Hindlimb muscle (tissue), 1 donor: Measurements from ENCODE around the gene TPST1. TPM values are rescaled to one million over a fixed set of nuclear protein-coding genes. Genes with fewer than 3 reads are reported as not detected.
"Not testable (repeated sequence)": the region's sequence is repeated elsewhere in the genome, so short reads cannot be mapped to it uniquely, and the experiment has no call there.

Source experiments
- DNase-seq: peaks from one replicate; pipeline ENCODE4 v3.0.0-alpha.2; 2013
- polyA plus RNA-seq: library from polyadenylated mRNA; unstranded; fragments of 120-200 nt; gene quantifications from one replicate; pipeline ENCODE4 v1.2.1, GENCODE V29; 2013; ENCODE audit not compliant: insufficient read length

TPST1 gene
- polyA plus RNA-seq, 1 donor = 13.7 TPM

DNA sequence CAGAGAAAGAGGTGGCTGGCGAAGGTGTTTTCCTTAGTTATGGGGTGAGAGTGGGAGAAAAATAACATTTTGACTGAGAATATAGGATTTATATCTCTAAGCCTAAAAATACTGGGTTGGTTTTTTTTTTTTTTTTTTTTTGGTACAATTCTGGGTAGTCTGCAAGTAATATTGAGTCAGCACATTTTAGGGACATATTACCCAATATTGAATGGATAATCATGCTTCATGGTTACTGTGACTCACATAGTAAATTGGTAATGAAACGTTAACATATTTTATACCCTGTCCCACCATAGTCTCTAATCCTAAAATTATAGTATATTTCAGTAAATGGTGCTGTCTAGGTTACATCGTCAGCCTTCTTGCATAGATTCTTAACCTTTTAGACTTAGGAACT is 91.4 kb downstream of the TPST1 start:
- DNase-seq = no peak

GRCh38 chr7:66297579-66297978 is 92.4 kb downstream of the TPST1 start:
- no peak for DNase-seq

GRCh38 chr7:66301249-66301648 is 96.1 kb downstream of the TPST1 start:
- DNase-seq = no peak

GRCh38 chr7:66301737-66302136 is 96.6 kb downstream of the TPST1 start:
- no peak for DNase-seq

GRCh38 chr7:66303454-66304155 is 98.5 kb downstream of the TPST1 start:
- DNase-seq = no peak

- no peak for DNase-seq
These were observed 99.4 kb downstream of the TPST1 start for GRCh38 chr7:66304536-66304935.

DNA sequence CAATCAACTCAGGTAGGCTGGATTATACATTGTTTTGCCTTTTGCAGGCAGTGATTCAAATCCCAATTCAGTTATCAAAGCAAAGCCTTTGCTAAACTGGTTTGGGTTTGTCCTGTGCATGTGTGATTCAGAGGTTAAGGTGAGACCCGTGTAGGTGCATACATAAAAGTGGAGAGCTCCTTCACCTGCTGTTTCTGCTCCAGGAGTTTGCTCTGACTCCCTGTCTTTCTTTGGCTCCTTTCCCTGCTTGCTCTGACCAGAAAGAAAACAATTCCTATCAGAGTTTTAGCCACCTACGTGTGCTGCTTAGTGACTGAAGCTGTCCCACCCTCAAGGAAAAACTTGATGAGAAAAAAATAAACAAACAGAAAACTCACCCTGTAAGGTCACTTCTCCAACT is 101.1 kb downstream of the TPST1 start:
- DNase-seq = no peak

DNA sequence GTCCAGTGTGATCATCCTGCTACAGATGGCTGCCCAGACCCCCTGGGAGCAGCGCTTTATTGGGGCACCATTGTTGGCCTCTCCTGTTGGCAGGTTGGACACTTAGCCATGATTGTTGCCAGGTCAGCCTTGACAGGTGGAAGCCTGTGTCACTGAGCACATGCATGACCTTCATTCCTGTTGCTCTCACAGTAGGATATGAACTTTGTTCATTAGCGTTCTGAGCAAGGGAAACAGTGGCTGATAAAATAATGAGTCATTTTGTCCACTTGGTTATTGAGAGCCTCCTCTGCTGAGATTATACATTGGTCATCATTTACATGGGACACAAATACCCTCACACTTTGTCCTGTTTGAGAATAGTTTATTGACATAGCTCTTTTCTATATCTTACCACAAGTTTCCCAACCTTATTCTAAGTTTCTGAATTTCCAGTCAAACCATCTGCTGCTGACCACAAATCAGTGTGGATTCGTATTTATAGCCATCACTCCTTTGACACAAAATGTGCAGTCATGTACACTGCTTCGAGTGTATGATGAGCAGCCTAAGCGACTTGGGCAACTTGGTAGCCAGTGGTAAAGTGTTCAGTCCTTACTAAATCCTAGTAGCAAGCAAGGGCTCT is 102.6 kb downstream of the TPST1 start:
- DNase-seq = no peak

GRCh38 chr7:66308411-66308810 is 103.3 kb downstream of the TPST1 start:
- no peak for DNase-seq

- DNase-seq = no peak
These were observed 105.5 kb downstream of the TPST1 start for GRCh38 chr7:66310620-66311019.

- no peak for DNase-seq
These were observed 108.9 kb downstream of the TPST1 start for GRCh38 chr7:66313886-66314568.

DNA sequence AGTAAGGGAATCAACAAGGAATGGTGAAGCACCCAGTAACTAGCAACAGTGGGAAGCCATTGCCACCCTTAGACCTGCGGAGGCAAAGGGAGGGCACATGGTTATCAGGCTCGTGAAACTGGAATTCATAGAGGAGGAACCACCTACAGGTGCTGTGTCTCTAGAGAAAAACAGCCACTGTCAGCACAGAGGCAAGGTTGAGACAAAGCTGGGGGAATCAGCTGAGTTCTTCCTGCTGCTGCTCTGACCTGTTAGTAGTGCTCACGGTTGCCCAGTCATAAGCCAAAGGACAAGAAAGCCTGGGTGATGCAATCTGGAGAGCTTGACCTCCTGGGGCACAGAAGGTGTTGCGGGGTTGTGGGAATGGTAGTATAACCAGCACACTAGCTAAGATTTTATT is 110.1 kb downstream of the TPST1 start:
- DNase-seq = no peak

DNA sequence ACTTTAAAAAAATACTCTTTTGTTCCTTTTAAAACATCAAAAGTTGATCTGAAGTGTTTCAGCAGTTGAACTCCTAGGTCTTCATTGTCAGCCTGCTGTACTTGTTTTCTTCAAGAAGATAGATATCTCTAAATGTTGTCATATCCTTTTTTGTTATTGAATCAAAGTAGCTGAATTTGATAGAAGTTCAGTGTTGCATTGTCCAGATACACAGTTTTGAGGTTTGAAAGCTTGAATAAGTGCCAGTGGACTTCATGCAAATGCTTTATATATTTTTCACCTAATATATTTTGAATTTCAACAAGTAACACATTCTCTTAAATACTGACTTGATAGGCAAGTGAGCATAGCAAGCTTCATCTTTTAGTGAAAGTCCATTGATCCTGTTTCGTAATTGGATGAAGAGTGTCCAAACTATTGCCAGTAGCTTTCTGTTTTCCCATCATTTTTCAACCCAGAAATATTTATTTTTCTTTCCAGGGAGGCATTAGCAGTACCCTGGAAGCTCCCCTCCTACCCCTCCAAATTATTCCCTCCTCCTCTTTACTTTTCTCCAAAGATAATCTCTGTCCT is 114.4 kb downstream of the TPST1 start:
- no peak for DNase-seq

DNA sequence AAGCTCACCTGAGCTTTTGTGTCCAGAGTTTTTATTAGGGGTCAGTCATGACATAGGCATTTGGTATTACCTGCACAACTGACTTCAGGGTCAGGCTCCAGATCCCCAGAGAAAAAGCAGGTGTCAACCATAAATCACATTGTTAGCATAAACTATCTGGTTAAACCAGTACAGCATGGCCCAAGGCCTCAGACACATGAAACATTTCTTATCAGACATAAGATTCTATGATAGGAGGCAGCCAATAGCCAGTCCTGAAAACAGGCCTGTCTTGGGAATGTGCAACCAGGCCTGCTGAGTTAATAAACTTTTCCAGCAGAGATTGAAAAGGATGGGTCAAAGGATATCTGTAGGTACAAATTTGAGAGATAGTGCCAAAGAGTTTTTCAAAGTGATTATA is 116.1 kb downstream of the TPST1 start:
- DNase-seq = no peak

GRCh38 chr7:66323114-66323796 is 118.1 kb downstream of the TPST1 start:
- no peak for DNase-seq

GRCh38 chr7:66324985-66325384 is 119.9 kb downstream of the TPST1 start:
- not testable (repeated sequence) for DNase-seq

GRCh38 chr7:66326501-66327215 is 121.5 kb downstream of the TPST1 start:
- DNase-seq = peak; percentile 22

- no peak for DNase-seq
These were observed 125.8 kb downstream of the TPST1 start for GRCh38 chr7:66330961-66331360.

DNA sequence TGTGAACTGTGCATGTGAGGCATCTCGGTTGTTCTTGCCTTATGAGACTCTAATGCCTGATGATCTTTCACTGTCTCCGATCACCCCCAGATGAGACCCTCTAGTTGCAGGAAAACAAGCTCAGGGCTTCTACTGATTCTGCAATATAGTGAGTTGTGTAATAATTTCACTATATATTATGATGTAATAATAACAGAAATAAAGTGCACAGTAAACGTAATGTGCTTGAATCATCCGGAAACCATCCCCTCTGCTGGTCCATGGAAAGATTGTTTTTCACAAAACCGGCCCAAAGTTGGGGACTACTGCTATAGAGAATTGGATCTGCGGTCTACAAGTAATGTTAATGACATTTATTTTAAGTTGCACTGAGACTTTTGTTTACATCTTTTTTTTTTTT is 126.7 kb downstream of the TPST1 start:
- no peak for DNase-seq

- DNase-seq = no peak
These were observed 128.3 kb downstream of the TPST1 start for GRCh38 chr7:66333443-66333842.

DNA sequence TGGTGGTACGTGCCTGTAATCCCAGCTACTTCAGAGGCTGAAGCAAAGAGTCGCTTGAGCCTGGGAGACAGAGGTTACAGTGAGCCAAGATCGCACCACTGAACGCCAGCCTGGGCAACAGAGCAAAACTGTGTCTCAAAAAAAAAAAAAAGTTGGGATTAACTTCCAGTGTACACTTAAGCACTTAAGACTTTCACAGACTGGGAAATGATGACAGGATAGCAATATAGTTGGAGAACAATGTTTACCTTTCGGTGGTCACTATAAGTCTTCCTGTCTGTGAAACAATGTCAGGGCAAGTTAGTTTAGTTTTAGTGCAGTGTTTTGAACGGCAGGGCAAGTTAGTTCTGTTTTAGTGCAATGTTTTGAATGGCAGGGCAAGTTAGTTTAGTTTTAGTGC is 130.2 kb downstream of the TPST1 start:
- DNase-seq = no peak

DNA sequence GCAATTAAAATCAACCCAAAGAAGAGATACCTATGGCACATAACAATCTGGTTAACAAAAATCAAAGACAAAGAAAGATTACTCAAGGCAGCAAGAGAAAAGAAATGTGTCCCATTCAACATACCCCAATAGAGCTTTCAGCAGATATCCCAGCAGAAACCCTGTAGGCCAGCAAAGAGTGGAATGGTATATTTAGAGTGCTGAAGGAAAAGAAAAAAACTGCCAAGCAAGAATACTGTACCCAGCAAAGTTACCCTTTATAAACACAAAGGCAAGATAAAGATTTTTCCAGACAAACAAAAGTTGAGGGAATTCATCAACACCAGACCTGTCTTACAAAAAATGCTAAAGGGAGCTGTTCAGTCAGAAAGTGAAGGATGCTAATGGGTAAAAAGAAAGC is 131.6 kb downstream of the TPST1 start:
- DNase-seq = no peak
